ENCODE data around the gene FTO. TPM values are rescaled to one million over a fixed set of nuclear protein-coding genes. Genes with fewer than 3 reads are reported as not detected.

Gene FTO
- total and polyA plus RNA-seq, 2 of the 13 experiments (the other 11 are each of a cell fraction or from before 2014, with no cell fraction given) = 41.6 to 55.8 TPM

- TF ChIP-seq FOXC1 (CRISPR knock-in tag; IDR thresholded peaks at IDR 0.05; ENCODE audit: borderline replicate concordance) (no peak), CTCF (CRISPR knock-in tag; IDR thresholded peaks at IDR 0.05) (peak; percentile 48; the same call in 1 of the 2 replicates), ZBTB44 (CRISPR knock-in tag; IDR thresholded peaks at IDR 0.05) (no peak), MTA3 (CRISPR knock-in tag; IDR thresholded peaks at IDR 0.05) (no peak), FOXO4 (CRISPR knock-in tag; conservative IDR thresholded peaks at IDR 0.05) (no peak), THRA (CRISPR knock-in tag; IDR thresholded peaks at IDR 0.05; ENCODE audit: borderline replicate concordance) (no peak), NPAS2 (CRISPR knock-in tag; IDR thresholded peaks at IDR 0.05; ENCODE audit: borderline replicate concordance) (no peak), ZMYM4 (CRISPR knock-in tag; IDR thresholded peaks at IDR 0.05) (peak; percentile 23; the same call in 1 of the 2 replicates), YEATS2 (CRISPR knock-in tag; IDR thresholded peaks at IDR 0.05; ENCODE audit: borderline replicate concordance) (no peak), SSRP1 (CRISPR knock-in tag; IDR thresholded peaks at IDR 0.05) (no peak), CSRNP2 (CRISPR knock-in tag; conservative IDR thresholded peaks at IDR 0.05; ENCODE audit: low read depth) (no peak), ZNF24 (IDR thresholded peaks at IDR 0.05) (no peak), ZNF234 (CRISPR knock-in tag; conservative IDR thresholded peaks at IDR 0.05) (no peak), ZNF678 (CRISPR knock-in tag; IDR thresholded peaks at IDR 0.05) (no peak), NFYB (CRISPR knock-in tag; IDR thresholded peaks at IDR 0.05) (no peak), TOE1 (CRISPR knock-in tag; IDR thresholded peaks at IDR 0.05) (no peak), MTF1 (CRISPR knock-in tag; IDR thresholded peaks at IDR 0.05) (no peak), GABPB1 (CRISPR knock-in tag; IDR thresholded peaks at IDR 0.05) (no peak), NR0B2 (CRISPR knock-in tag; IDR thresholded peaks at IDR 0.05) (no peak), ZNF335 (CRISPR knock-in tag; IDR thresholded peaks at IDR 0.05) (no peak), NKX3-1 (CRISPR knock-in tag; IDR thresholded peaks at IDR 0.05) (no peak), ISL2 (CRISPR knock-in tag; IDR thresholded peaks at IDR 0.05) (peak; percentile 13; the same call in 1 of the 2 replicates)
Measured at GRCh38 chr16:54062361-54063278, 358.7 kb downstream of the FTO start (continued).
